ENCODE results near the gene SGMS1.

- TF ChIP-seq, protein P1, sequence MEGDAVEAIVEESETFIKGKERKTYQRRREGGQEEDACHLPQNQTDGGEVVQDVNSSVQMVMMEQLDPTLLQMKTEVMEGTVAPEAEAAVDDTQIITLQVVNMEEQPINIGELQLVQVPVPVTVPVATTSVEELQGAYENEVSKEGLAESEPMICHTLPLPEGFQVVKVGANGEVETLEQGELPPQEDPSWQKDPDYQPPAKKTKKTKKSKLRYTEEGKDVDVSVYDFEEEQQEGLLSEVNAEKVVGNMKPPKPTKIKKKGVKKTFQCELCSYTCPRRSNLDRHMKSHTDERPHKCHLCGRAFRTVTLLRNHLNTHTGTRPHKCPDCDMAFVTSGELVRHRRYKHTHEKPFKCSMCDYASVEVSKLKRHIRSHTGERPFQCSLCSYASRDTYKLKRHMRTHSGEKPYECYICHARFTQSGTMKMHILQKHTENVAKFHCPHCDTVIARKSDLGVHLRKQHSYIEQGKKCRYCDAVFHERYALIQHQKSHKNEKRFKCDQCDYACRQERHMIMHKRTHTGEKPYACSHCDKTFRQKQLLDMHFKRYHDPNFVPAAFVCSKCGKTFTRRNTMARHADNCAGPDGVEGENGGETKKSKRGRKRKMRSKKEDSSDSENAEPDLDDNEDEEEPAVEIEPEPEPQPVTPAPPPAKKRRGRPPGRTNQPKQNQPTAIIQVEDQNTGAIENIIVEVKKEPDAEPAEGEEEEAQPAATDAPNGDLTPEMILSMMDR (IDR thresholded peaks at IDR 0.05): no peak
- TF ChIP-seq POLR2A (IDR thresholded peaks at IDR 0.05): no peak
These were observed 229.8 kb downstream of the SGMS1 start for GRCh38 chr10:50393784-50394467.

All from breast epithelium (tissue), 3 donors.